Measurements from ENCODE around the gene FBXL7. TPM values are rescaled to one million over a fixed set of nuclear protein-coding genes. Genes with fewer than 3 reads are reported as not detected.
A peak's percentile ranks its signal among the peaks of the same experiment; 100 is the strongest.

Gene FBXL7
- total and polyA plus RNA-seq, 2 donors (not counting 1 experiment from before 2014, with no cell fraction given): 6.4 to 12.9 TPM

DNA sequence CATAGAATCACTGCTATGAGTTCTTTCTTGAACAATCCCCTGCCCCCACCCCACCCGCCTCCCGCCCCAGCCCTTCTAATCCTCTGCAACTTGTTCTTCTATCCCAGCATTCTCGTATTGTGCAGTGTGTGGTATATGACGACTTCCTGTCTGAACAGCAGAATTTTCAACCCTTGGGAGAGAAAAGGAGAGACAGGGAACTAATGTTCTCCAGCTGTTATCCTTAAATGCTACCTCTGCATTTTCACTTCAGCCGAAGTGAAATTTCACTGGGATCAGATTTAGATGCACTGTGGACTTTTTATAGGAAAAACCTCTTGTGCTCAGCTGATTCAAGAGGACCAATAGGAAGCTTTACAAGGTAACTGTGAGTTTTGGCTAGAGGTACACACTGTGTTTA is 2.2 kb downstream of the FBXL7 start:
- Histone ChIP-seq H4K20me1 (ENCODE audit: control insufficient read depth, extremely low read depth, insufficient read depth, low read length) (no peaks in the 10 kb centered on the region), H3K4me1 (ENCODE audit: control insufficient read depth, extremely low read depth, insufficient read depth, low read length) (peaks cover 2% of the 10 kb centered on the region), H3K4me2 (ENCODE audit: extremely low read depth, insufficient read depth, low read length) (peak overlapping the region; percentile 95), H3K9me3 (ENCODE audit: control insufficient read depth, insufficient read depth, low read depth, low read length) (no peaks in the 10 kb centered on the region), H3K27ac (ENCODE audit: insufficient read depth, low read length) (peak overlapping the region; percentile 80), H3K9ac (ENCODE audit: insufficient read depth, low read length) (no peak overlapping the region), H3K4me3 (replicated peaks in 1 of 4; ENCODE audit: control extremely low read depth in 1 of 4, insufficient read depth in 1 of 4, low read depth in 3 of 4, low read length in 4 of 4) (peak overlapping the region; percentile 76 to 96 (median 84)), H3K36me3 (ENCODE audit: control insufficient read depth, insufficient read depth, low read length) (no peaks in the 10 kb centered on the region), H3K79me2 (ENCODE audit: control insufficient read depth, insufficient read depth, low read length) (peaks cover 36% of the 10 kb centered on the region), H3K27me3 (ENCODE audit: control insufficient read depth, insufficient read depth, low read length) (no peaks in the 10 kb centered on the region), H2AFZ (ENCODE audit: low read length) (peak overlapping the region; percentile 56)
- TF ChIP-seq EZH2 (IDR thresholded peaks at IDR 0.05; ENCODE audit: low read length, missing control alignments): no peak
- TF ChIP-seq, protein P1, sequence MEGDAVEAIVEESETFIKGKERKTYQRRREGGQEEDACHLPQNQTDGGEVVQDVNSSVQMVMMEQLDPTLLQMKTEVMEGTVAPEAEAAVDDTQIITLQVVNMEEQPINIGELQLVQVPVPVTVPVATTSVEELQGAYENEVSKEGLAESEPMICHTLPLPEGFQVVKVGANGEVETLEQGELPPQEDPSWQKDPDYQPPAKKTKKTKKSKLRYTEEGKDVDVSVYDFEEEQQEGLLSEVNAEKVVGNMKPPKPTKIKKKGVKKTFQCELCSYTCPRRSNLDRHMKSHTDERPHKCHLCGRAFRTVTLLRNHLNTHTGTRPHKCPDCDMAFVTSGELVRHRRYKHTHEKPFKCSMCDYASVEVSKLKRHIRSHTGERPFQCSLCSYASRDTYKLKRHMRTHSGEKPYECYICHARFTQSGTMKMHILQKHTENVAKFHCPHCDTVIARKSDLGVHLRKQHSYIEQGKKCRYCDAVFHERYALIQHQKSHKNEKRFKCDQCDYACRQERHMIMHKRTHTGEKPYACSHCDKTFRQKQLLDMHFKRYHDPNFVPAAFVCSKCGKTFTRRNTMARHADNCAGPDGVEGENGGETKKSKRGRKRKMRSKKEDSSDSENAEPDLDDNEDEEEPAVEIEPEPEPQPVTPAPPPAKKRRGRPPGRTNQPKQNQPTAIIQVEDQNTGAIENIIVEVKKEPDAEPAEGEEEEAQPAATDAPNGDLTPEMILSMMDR (conservative IDR thresholded peaks at IDR 0.05 in 1 of 2, IDR thresholded peaks at IDR 0.05 in 1 of 2; ENCODE audit: low read depth in 1 of 2, low read length in 2 of 2): no peak
- peak; percentile 61 to 65 for DNase-seq (ENCODE audit: low read depth in 2 of 2)

- Histone ChIP-seq H3K27me3 (ENCODE audit: control insufficient read depth, insufficient read depth, low read length) (no peaks in the 10 kb centered on the region), H3K9ac (ENCODE audit: insufficient read depth, low read length) (no peak overlapping the region), H3K79me2 (ENCODE audit: control insufficient read depth, insufficient read depth, low read length) (peaks cover 30% of the 10 kb centered on the region), H3K9me3 (ENCODE audit: control insufficient read depth, insufficient read depth, low read depth, low read length) (no peaks in the 10 kb centered on the region), H4K20me1 (ENCODE audit: control insufficient read depth, extremely low read depth, insufficient read depth, low read length) (no peaks in the 10 kb centered on the region), H3K36me3 (ENCODE audit: control insufficient read depth, insufficient read depth, low read length) (no peaks in the 10 kb centered on the region), H3K4me1 (ENCODE audit: control insufficient read depth, extremely low read depth, insufficient read depth, low read length) (peaks cover 8% of the 10 kb centered on the region), H3K27ac (ENCODE audit: insufficient read depth, low read length) (no peak overlapping the region), H3K4me3 (replicated peaks in 1 of 4; ENCODE audit: control extremely low read depth in 1 of 4, insufficient read depth in 1 of 4, low read depth in 3 of 4, low read length in 4 of 4) (no peak overlapping the region), H2AFZ (ENCODE audit: low read length) (no peak overlapping the region), H3K4me2 (ENCODE audit: extremely low read depth, insufficient read depth, low read length) (no peak overlapping the region)
- no peak for DNase-seq (ENCODE audit: low read depth in 2 of 2)
- TF ChIP-seq, protein P1 (conservative IDR thresholded peaks at IDR 0.05 in 1 of 2, IDR thresholded peaks at IDR 0.05 in 1 of 2; ENCODE audit: low read depth in 1 of 2, low read length in 2 of 2): no peak
- TF ChIP-seq EZH2 (IDR thresholded peaks at IDR 0.05; ENCODE audit: low read length, missing control alignments): no peak
Measured at GRCh38 chr5:15506146-15506545, 6.2 kb downstream of the FBXL7 start.

DNA sequence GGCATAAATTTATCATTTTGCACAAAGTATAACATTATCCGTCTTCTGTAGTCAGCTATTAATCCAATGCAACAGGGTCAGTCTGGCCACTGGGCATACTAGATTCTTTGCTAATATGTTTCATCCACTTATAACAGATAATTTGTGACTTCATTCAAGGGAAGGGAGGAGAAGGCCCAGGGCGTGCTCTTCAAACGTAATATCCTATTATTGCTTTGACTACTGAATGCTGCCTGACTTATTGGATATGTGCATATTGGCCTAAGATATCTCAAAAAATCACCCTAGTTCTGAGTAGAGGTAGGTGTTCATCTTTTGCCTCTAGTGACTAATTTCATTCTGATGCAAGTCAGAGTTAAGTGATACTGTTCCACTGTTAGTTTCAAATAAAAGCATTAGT is 6.9 kb downstream of the FBXL7 start:
- H2AFZ ChIP-seq (ENCODE audit: low read length): no peak overlapping the region
- H4K20me1 ChIP-seq (ENCODE audit: control insufficient read depth, extremely low read depth, insufficient read depth, low read length): no peaks in the 10 kb centered on the region
- H3K4me1 ChIP-seq (ENCODE audit: control insufficient read depth, extremely low read depth, insufficient read depth, low read length): peaks cover 8% of the 10 kb centered on the region
- H3K9ac ChIP-seq (ENCODE audit: insufficient read depth, low read length): no peak overlapping the region
- H3K27me3 ChIP-seq (ENCODE audit: control insufficient read depth, insufficient read depth, low read length): no peaks in the 10 kb centered on the region
- no peak for DNase-seq (ENCODE audit: low read depth in 2 of 2)
- H3K4me3 ChIP-seq (replicated peaks in 1 of 4; ENCODE audit: control extremely low read depth in 1 of 4, insufficient read depth in 1 of 4, low read depth in 3 of 4, low read length in 4 of 4): no peak overlapping the region
- peaks cover 30% of the 10 kb centered on the region for H3K79me2 ChIP-seq (ENCODE audit: control insufficient read depth, insufficient read depth, low read length)
- no peak overlapping the region for H3K4me2 ChIP-seq (ENCODE audit: extremely low read depth, insufficient read depth, low read length)
- H3K27ac ChIP-seq (ENCODE audit: insufficient read depth, low read length): no peak overlapping the region
- no peaks in the 10 kb centered on the region for H3K36me3 ChIP-seq (ENCODE audit: control insufficient read depth, insufficient read depth, low read length)
- H3K9me3 ChIP-seq (ENCODE audit: control insufficient read depth, insufficient read depth, low read depth, low read length): no peaks in the 10 kb centered on the region
- TF ChIP-seq EZH2 (IDR thresholded peaks at IDR 0.05; ENCODE audit: low read length, missing control alignments): no peak
- TF ChIP-seq, protein P1 (conservative IDR thresholded peaks at IDR 0.05 in 1 of 2, IDR thresholded peaks at IDR 0.05 in 1 of 2; ENCODE audit: low read depth in 1 of 2, low read length in 2 of 2): no peak

Measured in fibroblast of lung (primary cell).